COLO668 (cell line): ENCODE results near the gene MEGF11.
A peak's percentile ranks its signal among the peaks of the same experiment; 100 is the strongest.
"Not testable (repeated sequence)": the region's sequence is repeated elsewhere in the genome, so short reads cannot be mapped to it uniquely, and the experiment has no call there.

Experiments used
- DNase-seq: peaks from one replicate; lab custom pipeline; 2025; ENCODE audit not compliant: unreplicated experiment; lab: John Stamatoyannopoulos, UW

Gene MEGF11

GRCh38 chr15:65981837-65982626 lies 271.5 kb downstream of the MEGF11 start:
- peak; percentile 87 for DNase-seq

DNA sequence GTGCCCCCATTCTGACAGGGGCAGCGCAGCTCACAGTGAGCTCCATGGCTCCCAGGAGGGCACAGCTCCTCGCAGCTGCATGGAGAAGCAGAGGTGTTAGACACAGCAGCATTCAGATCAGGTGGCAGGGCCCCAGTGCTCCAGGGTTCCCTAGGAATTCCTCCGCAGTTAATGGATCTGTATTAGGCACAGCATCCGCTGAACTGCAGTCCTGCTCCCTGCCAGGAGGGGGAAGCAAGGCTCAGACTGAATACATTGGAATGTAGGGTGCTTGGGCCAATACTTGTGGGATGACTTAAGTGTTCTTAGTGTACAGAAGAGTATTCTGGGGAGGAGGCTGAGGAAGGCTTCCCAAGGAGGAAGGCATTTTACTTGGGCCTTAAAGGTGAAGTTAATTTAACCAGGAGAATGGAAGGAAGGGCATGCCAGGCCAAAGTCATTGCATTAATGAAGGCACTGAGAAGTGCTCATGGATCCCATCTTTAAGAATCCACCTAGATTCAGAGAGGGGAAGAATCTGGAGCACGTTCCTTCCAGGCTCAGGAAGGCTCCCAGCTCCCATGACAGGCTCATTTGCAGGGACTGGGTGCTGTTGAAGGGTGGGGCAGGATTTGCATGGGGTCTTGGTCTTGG lies 272.6 kb downstream of the MEGF11 start:
- DNase-seq: peak; percentile 41

DNA sequence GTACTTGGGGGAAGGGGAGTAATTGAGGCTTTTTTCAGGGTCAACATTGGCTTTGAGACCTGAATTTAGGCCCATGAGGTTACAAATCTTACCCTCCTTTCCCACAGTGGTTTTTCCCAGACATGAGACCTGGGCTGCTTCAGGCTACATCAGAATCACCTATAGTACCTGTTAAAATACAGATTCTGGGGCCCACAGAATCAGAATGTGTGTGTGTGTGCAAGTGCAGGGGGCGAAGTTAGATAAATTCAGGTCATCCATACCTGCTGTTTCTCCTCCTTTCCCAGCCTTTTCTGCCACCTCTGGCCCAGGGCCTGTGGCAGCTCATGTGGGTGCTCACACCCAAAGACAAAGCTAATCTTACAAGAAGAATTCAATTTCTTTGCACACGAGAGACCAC lies 273.7 kb downstream of the MEGF11 start:
- DNase-seq: no peak

DNA sequence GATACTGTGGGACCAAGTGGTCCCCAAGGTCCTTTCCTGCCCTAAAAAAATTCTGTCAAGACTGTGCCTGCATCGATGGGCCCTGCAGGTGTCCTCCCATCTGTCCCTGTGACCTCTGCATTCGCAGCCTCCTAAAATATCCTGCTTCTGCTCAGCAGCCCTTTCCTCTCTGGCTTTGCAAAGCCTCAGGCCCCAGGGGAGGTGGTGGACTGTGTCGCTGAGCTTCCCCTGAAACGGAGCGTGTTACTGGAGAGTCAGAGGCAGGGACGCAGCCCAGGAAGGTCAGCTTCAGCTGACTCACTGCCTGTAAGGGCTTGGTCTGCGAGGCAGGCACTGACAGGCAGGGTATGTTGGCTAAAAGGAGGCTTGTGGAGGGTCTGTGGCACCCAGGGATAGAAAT lies 274.2 kb downstream of the MEGF11 start:
- no peak for DNase-seq

- no peak for DNase-seq
Observed at GRCh38 chr15:65978110-65978509, 275.4 kb downstream of the MEGF11 start.

DNA sequence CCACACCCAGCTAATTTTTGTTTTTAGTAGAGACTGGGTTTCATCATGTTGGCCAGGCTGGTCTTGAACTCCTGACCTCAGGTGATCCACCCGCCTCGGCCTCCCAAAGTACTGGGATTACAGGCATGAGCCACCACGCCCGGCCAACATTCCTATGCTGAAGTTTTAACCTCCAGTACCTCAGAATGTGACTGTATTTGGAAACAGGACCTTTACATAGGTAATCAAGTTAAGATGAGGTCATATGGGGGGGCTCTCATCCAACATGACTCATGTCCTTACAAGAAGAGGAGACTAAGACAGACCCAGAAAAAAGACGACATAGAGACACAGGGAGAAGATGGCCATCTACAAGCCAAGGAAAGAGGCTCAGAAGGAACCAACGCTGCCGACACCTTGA lies 277.4 kb downstream of the MEGF11 start:
- DNase-seq: not testable (repeated sequence)

GRCh38 chr15:65971741-65971995 lies 281.9 kb downstream of the MEGF11 start:
- no peak for DNase-seq

GRCh38 chr15:65970937-65971740 lies 282.4 kb downstream of the MEGF11 start:
- DNase-seq: no peak

GRCh38 chr15:65969865-65970816 lies 283.4 kb downstream of the MEGF11 start:
- no peak for DNase-seq

- DNase-seq: no peak
Observed at GRCh38 chr15:65968511-65968910, 285.0 kb downstream of the MEGF11 start.

- DNase-seq: no peak
Observed at GRCh38 chr15:65964792-65965433, 288.6 kb downstream of the MEGF11 start.

DNA sequence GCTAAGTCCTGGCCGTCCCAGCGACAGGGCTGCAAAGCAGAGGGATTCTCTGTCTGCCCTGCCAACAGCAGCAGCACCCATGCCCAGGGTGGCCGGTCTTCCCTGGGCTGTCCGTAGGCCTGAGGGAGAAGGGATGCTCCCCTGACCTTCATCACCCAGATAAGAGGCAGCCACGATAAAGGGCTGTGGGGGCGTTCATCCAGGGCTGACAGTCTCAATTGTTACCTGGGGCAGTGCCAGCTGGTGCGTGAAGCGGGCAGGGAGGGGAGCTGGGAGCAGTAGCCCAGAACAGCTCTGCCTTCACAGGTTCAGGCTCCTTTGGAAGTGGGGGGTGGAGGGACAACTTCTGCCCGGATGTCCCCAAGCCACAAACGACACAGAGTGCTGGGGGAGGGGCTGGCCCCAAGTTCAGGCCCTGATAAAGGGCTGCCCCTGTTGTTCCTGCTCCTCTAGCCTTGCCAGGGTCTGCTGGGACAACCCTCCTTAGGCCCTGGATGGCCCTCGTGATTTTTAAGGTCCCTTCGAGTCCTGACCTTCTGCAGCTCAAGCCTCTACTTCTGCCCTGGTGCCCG lies 289.6 kb downstream of the MEGF11 start:
- peak; percentile 54 for DNase-seq

DNA sequence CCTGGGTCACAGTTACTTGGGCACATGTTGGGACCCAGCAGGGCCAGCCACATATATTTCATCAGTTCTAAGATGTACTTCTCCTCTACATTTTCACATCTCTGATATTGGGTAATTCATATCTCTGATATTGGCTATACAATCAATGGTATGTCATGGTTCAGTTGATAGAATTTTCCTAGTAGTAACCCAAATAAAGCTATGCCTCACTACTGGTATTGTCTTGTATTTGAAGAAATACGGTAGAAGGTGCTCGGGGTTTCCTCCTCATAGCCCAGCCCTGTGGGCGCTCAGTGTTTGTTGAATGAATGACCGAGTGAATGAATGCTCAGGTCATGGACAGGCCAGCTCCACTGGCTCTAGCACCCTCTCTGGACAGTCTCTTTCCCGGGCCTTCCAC lies 290.2 kb downstream of the MEGF11 start:
- DNase-seq: no peak

GRCh38 chr15:65962187-65962586 lies 291.4 kb downstream of the MEGF11 start:
- no peak for DNase-seq

DNA sequence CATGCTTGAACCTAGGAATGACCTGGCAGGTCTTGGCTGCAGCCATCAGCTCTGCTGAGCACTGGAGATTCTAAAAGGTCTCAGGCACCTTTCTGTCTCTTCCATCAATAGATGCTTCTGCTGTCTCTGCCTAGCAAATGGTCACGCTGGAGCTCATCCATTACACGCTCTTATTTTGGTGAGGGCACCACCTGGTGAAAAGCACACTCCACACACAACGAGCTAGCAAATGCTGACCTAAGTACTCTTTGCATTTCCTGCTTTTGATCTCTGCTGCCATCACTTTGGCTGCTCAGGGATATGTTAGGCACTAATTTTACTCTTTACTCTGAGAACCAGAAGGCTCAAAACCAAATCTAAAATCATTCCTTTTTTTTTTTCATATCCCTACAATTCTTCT lies 293.0 kb downstream of the MEGF11 start:
- peak; percentile 12 for DNase-seq

DNA sequence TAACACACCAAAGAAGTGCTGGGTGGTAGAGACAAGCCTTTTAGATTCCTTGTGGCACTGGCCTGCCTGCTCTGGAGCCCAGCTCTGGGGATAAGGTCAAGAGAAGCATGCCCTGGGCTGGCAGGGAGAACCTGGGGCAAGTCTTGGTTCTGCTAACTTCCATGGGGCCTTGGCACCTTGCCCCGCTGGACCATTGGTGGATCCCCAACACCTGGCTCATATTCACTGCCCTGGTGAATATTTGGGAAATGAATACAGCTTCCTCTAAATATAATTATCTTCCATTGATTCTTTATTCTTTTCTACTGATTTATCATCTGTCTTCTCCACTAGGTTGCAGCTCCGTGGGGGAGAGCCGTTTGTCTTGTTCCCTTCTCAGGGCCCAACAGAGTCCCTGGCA lies 294.7 kb downstream of the MEGF11 start:
- DNase-seq: no peak

DNA sequence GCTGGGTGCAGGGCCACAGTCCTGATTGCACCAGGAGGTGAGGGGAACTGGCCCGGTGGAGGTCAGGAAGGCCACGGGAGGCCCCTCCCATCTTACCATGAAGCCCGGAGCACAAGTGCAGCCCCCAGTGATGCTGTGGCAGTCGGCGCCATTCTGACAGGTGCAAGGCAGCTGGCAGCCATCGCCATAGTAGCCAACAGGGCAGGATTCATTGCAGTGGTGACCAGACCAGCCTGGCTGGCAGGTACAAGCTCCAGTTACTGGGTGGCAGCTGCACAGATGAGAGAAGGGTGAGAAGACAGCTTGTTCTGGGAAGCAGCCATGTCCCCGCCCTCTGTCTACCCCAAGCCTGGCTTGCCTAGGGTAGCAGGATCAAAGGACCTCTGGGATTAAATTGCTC lies 296.1 kb downstream of the MEGF11 start:
- DNase-seq: peak; percentile 80

DNA sequence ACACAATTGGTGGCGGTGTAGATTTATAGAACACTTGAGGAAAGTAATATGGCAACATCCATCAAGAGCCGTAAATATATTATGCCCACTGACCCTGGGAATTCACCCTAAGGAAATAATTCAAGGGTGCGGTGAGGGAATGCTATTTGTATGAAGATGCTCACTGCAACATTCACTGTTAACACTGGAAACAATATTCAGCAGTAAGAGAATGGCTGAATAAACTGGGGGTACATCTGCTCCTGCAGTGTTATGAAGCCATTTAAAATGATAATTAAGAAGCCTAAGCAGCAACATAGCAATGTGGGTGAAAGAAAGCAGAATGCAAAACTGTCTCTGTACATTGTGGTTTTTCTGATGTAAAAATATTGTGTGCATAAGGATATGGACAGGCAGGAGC lies 296.7 kb downstream of the MEGF11 start:
- no peak for DNase-seq

DNA sequence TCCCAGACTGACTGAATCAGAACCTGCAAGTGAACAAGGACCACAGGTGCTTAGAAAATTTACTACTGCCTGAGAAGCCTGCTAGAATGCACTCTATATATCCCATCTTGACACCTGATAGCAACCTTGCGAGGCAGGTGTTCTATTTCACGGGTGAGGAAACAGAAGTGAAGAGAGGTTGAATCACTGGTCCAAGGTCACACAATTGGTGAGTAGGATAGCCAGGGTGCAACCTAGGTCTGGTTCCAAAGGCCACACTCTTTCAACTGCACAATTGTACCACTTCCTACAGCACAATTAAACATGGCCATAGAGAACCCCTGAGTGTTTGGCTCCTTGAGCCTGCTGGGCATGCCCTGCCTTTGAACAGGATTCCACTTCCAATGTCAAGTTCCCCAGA lies 297.2 kb downstream of the MEGF11 start:
- peak; percentile 75 for DNase-seq

GRCh38 chr15:65954289-65954741 lies 299.2 kb downstream of the MEGF11 start:
- peak; percentile 90 for DNase-seq
